ENCODE data around the gene EED.
A peak's percentile ranks its signal among the peaks of the same experiment; 100 is the strongest.

EED gene

GRCh38 chr11:86265194-86265593, 20.6 kb downstream of the EED start:
- Histone ChIP-seq H3K36me3 (peaks cover 53% of the 10 kb centered on the region), H3K4me3 (ENCODE audit: low read depth, low read length) (no peak overlapping the region)

GRCh38 chr11:86269645-86270044, 25.1 kb downstream of the EED start:
- DNase-seq = no peak
- TF ChIP-seq CTCF (IDR thresholded peaks at IDR 0.05; ENCODE audit: low read depth, low read length) = no peak
- Histone ChIP-seq H3K36me3 (peaks cover 43% of the 10 kb centered on the region), H3K27ac (no peak overlapping the region), H3K27me3 (ENCODE audit: insufficient read depth, low read depth, severe bottlenecking) (no peaks in the 10 kb centered on the region), H3K9me3 (ENCODE audit: severe bottlenecking) (no peaks in the 10 kb centered on the region), H3K4me3 (ENCODE audit: low read depth, low read length) (no peak overlapping the region)

More at GRCh38 chr11:86265194-86265593, 20.6 kb downstream of the EED start:
- DNase-seq = no peak
- Histone ChIP-seq H3K9me3 (ENCODE audit: severe bottlenecking) (no peaks in the 10 kb centered on the region), H3K27ac (no peak overlapping the region), H3K27me3 (ENCODE audit: insufficient read depth, low read depth, severe bottlenecking) (no peaks in the 10 kb centered on the region)
- TF ChIP-seq CTCF (IDR thresholded peaks at IDR 0.05; ENCODE audit: low read depth, low read length) = no peak

- H3K36me3 ChIP-seq = peaks cover 51% of the 10 kb centered on the region
These were observed 29.9 kb downstream of the EED start for GRCh38 chr11:86274503-86274902.

GRCh38 chr11:86274999-86275398, 30.4 kb downstream of the EED start:
- H3K27ac ChIP-seq = no peak overlapping the region
- peaks cover 47% of the 10 kb centered on the region for H3K36me3 ChIP-seq
- DNase-seq = no peak

More at GRCh38 chr11:86274503-86274902, 29.9 kb downstream of the EED start:
- Histone ChIP-seq H3K4me3 (ENCODE audit: low read depth, low read length) (no peak overlapping the region), H3K27me3 (ENCODE audit: insufficient read depth, low read depth, severe bottlenecking) (no peaks in the 10 kb centered on the region), H3K9me3 (ENCODE audit: severe bottlenecking) (no peaks in the 10 kb centered on the region), H3K27ac (no peak overlapping the region)
- TF ChIP-seq CTCF (IDR thresholded peaks at IDR 0.05; ENCODE audit: low read depth, low read length) = 0 out of 2 replicates have a peak, but pooled peaks have one; percentile 23
- no peak for DNase-seq

GRCh38 chr11:86275493-86276370, 31.2 kb downstream of the EED start:
- Histone ChIP-seq H3K4me3 (ENCODE audit: low read depth, low read length) (no peak overlapping the region), H3K27me3 (ENCODE audit: insufficient read depth, low read depth, severe bottlenecking) (no peaks in the 10 kb centered on the region), H3K27ac (no peak overlapping the region), H3K9me3 (ENCODE audit: severe bottlenecking) (no peaks in the 10 kb centered on the region), H3K36me3 (peaks cover 50% of the 10 kb centered on the region)
- TF ChIP-seq CTCF (IDR thresholded peaks at IDR 0.05; ENCODE audit: low read depth, low read length) = no peak
- no peak for DNase-seq

More at GRCh38 chr11:86274999-86275398, 30.4 kb downstream of the EED start:
- Histone ChIP-seq H3K27me3 (ENCODE audit: insufficient read depth, low read depth, severe bottlenecking) (no peaks in the 10 kb centered on the region), H3K4me3 (ENCODE audit: low read depth, low read length) (no peak overlapping the region), H3K9me3 (ENCODE audit: severe bottlenecking) (no peaks in the 10 kb centered on the region)
- TF ChIP-seq CTCF (IDR thresholded peaks at IDR 0.05; ENCODE audit: low read depth, low read length) = no peak
